ENCODE results near the gene APLNR. TPM values are rescaled to one million over a fixed set of nuclear protein-coding genes. Genes with fewer than 3 reads are reported as not detected.

APLNR gene
- total and polyA plus RNA-seq, 3 experiments from 2014 or later, result not detected

- no peaks in the 10 kb centered on the region for H3K36me3 Mint-ChIP-seq
- H3K4me3 ChIP-seq (ENCODE audit: low read length), result no peak overlapping the region
- H3K9me3 ChIP-seq (ENCODE audit: low read length), result no peaks in the 10 kb centered on the region
- H3K4me3 Mint-ChIP-seq, result no peak overlapping the region
- H3K27ac Mint-ChIP-seq, result no peak overlapping the region
- no peaks in the 10 kb centered on the region for H3K36me3 ChIP-seq (ENCODE audit: insufficient read depth, low read length)
- H3K9me3 Mint-ChIP-seq, result no peaks in the 10 kb centered on the region
- no peak for DNase-seq
- H3K4me1 ChIP-seq (ENCODE audit: insufficient read depth, low read length), result no peaks in the 10 kb centered on the region
- ChIA-PET CTCF (interaction anchor here (0.8 to 2.3 kb wide), 5 partner anchors 8 to 408 kb away, joined by 3 to 12 read pairs (median 4); no protein-coding TSS in a partner anchor), POLR2A (no interaction called here)
- peaks cover 3 to 11% (median 3%) of the 10 kb centered on the region in 3 donors for H3K4me1 Mint-ChIP-seq
- no peak overlapping the region for H3K27ac ChIP-seq (ENCODE audit: low read depth, low read length)
- H3K27me3 Mint-ChIP-seq, result peaks cover 14 to 40% of the 10 kb centered on the region in 2 donors
- H3K27me3 ChIP-seq (ENCODE audit: insufficient read depth, low read length, poor library complexity, severe bottlenecking), result no peaks in the 10 kb centered on the region
Observed at GRCh38 chr11:57248780-57249383, 11.8 kb upstream of the APLNR start.

- no peak for DNase-seq
- peaks cover 8 to 29% of the 10 kb centered on the region in 2 donors for H3K27me3 Mint-ChIP-seq
- H3K27ac Mint-ChIP-seq, result peak overlapping the region in 1 of 8 donors; percentile 42
- peaks cover 3 to 11% (median 3%) of the 10 kb centered on the region in 3 donors for H3K4me1 Mint-ChIP-seq
- ChIA-PET POLR2A (no interaction called here), CTCF (no interaction called here)
- H3K36me3 ChIP-seq (ENCODE audit: insufficient read depth, low read length), result no peaks in the 10 kb centered on the region
- no peaks in the 10 kb centered on the region for H3K9me3 ChIP-seq (ENCODE audit: low read length)
- no peak overlapping the region for H3K27ac ChIP-seq (ENCODE audit: low read depth, low read length)
- H3K4me1 ChIP-seq (ENCODE audit: insufficient read depth, low read length), result no peaks in the 10 kb centered on the region
- no peaks in the 10 kb centered on the region for H3K27me3 ChIP-seq (ENCODE audit: insufficient read depth, low read length, poor library complexity, severe bottlenecking)
- no peaks in the 10 kb centered on the region for H3K9me3 Mint-ChIP-seq
- no peaks in the 10 kb centered on the region for H3K36me3 Mint-ChIP-seq
- no peak overlapping the region for H3K4me3 Mint-ChIP-seq
- H3K4me3 ChIP-seq (ENCODE audit: low read length), result no peak overlapping the region
Observed at GRCh38 chr11:57244911-57245310, 7.9 kb upstream of the APLNR start.

DNA sequence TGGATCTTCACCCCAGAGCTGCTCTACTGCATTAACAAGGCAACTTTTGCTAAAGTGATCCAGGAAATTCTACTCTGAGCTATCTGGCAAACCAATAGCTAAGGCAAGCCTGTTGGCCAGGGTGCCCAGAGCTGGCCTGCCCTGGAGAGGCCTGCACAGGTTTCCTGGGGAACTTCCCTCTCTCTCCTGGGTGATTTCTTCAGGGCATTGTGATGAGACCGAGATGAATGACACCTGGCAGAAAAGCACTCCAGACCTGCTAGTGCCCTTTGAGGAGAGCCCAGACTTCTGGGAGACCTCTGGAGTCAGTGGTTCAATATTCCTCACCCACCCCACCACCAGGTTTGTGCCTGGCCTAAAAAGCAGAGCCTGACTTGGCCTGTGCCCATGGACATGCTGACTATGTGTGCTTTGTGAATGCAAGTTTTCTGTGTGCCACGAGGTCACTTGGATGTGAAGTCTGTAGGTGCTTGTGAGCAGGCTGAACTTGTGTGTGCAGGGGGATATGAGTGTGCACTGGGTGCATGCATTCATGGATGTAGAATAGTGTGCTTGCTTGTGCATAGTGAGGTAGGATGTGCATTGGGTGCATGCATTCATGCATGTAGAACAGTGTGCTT, 4.4 kb upstream of the APLNR start:
- POLR2A ChIA-PET, result no interaction called here
- no peaks in the 10 kb centered on the region for H3K27me3 ChIP-seq (ENCODE audit: insufficient read depth, low read length, poor library complexity, severe bottlenecking)
- Mint-ChIP-seq H3K27ac (no peak overlapping the region), H3K4me1 (peaks cover 6 to 12% (median 11%) of the 10 kb centered on the region in 3 donors), H3K9me3 (peaks cover 0 to 2% (median 0%) of the 10 kb centered on the region in 5 donors), H3K27me3 (peaks cover 18 to 51% of the 10 kb centered on the region in 2 donors), H3K4me3 (no peak overlapping the region), H3K36me3 (no peaks in the 10 kb centered on the region)
- no peak for DNase-seq
- H3K9me3 ChIP-seq (ENCODE audit: low read length), result no peaks in the 10 kb centered on the region
- CTCF ChIA-PET, result interaction anchor here (2.5 kb wide), 1 partner anchor 8 kb away, joined by 12 read pairs; no protein-coding TSS in a partner anchor
- H3K36me3 ChIP-seq (ENCODE audit: insufficient read depth, low read length), result no peaks in the 10 kb centered on the region
- H3K4me3 ChIP-seq (ENCODE audit: low read length), result no peak overlapping the region
- H3K4me1 ChIP-seq (ENCODE audit: insufficient read depth, low read length), result no peaks in the 10 kb centered on the region
- H3K27ac ChIP-seq (ENCODE audit: low read depth, low read length), result no peak overlapping the region

DNA sequence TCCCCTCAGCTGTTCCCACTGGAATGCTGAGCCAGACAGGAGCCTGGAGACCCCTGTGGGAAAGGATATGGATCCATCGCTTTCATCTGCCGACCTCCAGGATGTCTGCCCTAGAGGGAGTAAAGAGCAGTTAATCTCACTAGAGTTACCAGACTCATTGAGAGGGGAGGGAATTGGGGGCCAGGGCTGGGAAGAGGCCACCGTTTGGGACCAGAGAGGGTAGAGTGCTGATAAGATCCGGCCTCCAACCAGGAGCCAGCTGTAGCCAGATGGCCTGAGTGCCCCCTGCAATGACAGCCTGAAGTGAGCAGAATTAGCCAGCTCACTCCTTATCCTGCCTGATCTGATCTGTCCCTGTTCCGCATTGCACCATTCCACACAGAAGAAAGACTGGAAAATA, 3.7 kb upstream of the APLNR start:
- no peak overlapping the region for H3K27ac Mint-ChIP-seq
- CTCF ChIA-PET, result interaction anchor here (2.5 kb wide), 1 partner anchor 9 kb away, joined by 12 read pairs; no protein-coding TSS in a partner anchor
- Histone ChIP-seq H3K4me1 (ENCODE audit: insufficient read depth, low read length) (no peaks in the 10 kb centered on the region), H3K9me3 (ENCODE audit: low read length) (no peaks in the 10 kb centered on the region), H3K27ac (ENCODE audit: low read depth, low read length) (no peak overlapping the region), H3K4me3 (ENCODE audit: low read length) (no peak overlapping the region), H3K36me3 (ENCODE audit: insufficient read depth, low read length) (no peaks in the 10 kb centered on the region), H3K27me3 (ENCODE audit: insufficient read depth, low read length, poor library complexity, severe bottlenecking) (no peaks in the 10 kb centered on the region)
- no peak for DNase-seq
- no peaks in the 10 kb centered on the region for H3K36me3 Mint-ChIP-seq
- peaks cover 6 to 12% (median 11%) of the 10 kb centered on the region in 3 donors for H3K4me1 Mint-ChIP-seq
- H3K4me3 Mint-ChIP-seq, result no peak overlapping the region
- peaks cover 0 to 2% (median 0%) of the 10 kb centered on the region in 5 donors for H3K9me3 Mint-ChIP-seq
- peaks cover 19 to 57% of the 10 kb centered on the region in 2 donors for H3K27me3 Mint-ChIP-seq
- POLR2A ChIA-PET, result no interaction called here

DNA sequence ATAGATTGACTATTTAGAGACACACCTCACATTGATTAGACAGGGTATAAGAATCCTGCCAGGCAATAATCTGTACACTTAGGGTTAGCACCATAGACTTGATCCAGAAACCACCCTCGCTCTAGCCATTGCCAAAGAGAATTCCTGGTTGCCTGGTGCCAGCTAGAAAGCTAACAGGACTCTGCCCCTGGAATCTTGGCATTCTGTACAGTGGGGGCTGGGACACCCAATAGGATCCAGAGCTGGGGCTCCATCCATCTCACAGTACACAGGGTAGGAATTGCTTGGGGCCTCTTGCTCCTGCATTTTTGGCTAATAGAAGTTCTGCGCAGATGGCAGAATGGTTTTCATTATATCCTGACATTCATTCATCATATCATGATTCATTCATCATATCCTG, 3.0 kb upstream of the APLNR start:
- H3K27me3 ChIP-seq (ENCODE audit: insufficient read depth, low read length, poor library complexity, severe bottlenecking), result no peaks in the 10 kb centered on the region
- ChIA-PET CTCF (interaction anchor here (2.5 kb wide), 1 partner anchor 10 kb away, joined by 12 read pairs; no protein-coding TSS in a partner anchor), POLR2A (no interaction called here)
- no peaks in the 10 kb centered on the region for H3K4me1 ChIP-seq (ENCODE audit: insufficient read depth, low read length)
- H3K9me3 ChIP-seq (ENCODE audit: low read length), result no peaks in the 10 kb centered on the region
- H3K36me3 ChIP-seq (ENCODE audit: insufficient read depth, low read length), result no peaks in the 10 kb centered on the region
- H3K9me3 Mint-ChIP-seq, result peaks cover 0 to 4% (median 0%) of the 10 kb centered on the region in 5 donors
- H3K4me3 ChIP-seq (ENCODE audit: low read length), result no peak overlapping the region
- peaks cover 6 to 12% (median 6%) of the 10 kb centered on the region in 3 donors for H3K4me1 Mint-ChIP-seq
- H3K36me3 Mint-ChIP-seq, result no peaks in the 10 kb centered on the region
- no peak overlapping the region for H3K27ac Mint-ChIP-seq
- no peak overlapping the region for H3K27ac ChIP-seq (ENCODE audit: low read depth, low read length)
- peaks cover 24 to 64% of the 10 kb centered on the region in 2 donors for H3K27me3 Mint-ChIP-seq
- no peak overlapping the region for H3K4me3 Mint-ChIP-seq
- no peak for DNase-seq

DNA sequence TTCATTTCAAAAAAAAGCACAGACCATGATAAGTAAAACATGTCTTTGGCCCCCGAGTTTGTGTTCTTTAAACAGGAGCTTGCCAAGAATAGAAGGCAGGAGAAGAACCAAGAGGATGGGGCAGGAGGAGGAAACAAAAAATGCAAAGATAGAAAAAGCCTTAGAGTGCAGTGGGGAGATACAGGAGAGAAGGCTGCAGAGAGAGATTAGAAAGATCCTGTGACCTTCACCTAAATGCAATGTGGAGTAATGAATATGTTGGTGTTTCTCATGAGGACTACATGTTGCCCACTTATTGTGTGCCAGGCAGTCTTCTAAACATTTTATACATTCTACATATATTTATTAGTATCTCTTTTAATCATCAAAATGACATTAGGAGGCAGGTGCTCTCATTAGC, 2.3 kb upstream of the APLNR start:
- Histone ChIP-seq H3K27me3 (ENCODE audit: insufficient read depth, low read length, poor library complexity, severe bottlenecking) (no peaks in the 10 kb centered on the region), H3K27ac (ENCODE audit: low read depth, low read length) (no peak overlapping the region), H3K9me3 (ENCODE audit: low read length) (no peaks in the 10 kb centered on the region), H3K4me1 (ENCODE audit: insufficient read depth, low read length) (no peaks in the 10 kb centered on the region), H3K36me3 (ENCODE audit: insufficient read depth, low read length) (no peaks in the 10 kb centered on the region), H3K4me3 (ENCODE audit: low read length) (no peak overlapping the region)
- no peak overlapping the region for H3K4me3 Mint-ChIP-seq
- ChIA-PET POLR2A (no interaction called here), CTCF (interaction anchor here (2.5 kb wide), 1 partner anchor 10 kb away, joined by 12 read pairs; no protein-coding TSS in a partner anchor)
- no peak for DNase-seq
- H3K27ac Mint-ChIP-seq, result no peak overlapping the region
- H3K36me3 Mint-ChIP-seq, result no peaks in the 10 kb centered on the region
- H3K4me1 Mint-ChIP-seq, result peaks cover 1 to 10% (median 4%) of the 10 kb centered on the region in 3 donors
- peaks cover 0 to 4% (median 0%) of the 10 kb centered on the region in 5 donors for H3K9me3 Mint-ChIP-seq
- H3K27me3 Mint-ChIP-seq, result peaks cover 27 to 71% of the 10 kb centered on the region in 2 donors

DNA sequence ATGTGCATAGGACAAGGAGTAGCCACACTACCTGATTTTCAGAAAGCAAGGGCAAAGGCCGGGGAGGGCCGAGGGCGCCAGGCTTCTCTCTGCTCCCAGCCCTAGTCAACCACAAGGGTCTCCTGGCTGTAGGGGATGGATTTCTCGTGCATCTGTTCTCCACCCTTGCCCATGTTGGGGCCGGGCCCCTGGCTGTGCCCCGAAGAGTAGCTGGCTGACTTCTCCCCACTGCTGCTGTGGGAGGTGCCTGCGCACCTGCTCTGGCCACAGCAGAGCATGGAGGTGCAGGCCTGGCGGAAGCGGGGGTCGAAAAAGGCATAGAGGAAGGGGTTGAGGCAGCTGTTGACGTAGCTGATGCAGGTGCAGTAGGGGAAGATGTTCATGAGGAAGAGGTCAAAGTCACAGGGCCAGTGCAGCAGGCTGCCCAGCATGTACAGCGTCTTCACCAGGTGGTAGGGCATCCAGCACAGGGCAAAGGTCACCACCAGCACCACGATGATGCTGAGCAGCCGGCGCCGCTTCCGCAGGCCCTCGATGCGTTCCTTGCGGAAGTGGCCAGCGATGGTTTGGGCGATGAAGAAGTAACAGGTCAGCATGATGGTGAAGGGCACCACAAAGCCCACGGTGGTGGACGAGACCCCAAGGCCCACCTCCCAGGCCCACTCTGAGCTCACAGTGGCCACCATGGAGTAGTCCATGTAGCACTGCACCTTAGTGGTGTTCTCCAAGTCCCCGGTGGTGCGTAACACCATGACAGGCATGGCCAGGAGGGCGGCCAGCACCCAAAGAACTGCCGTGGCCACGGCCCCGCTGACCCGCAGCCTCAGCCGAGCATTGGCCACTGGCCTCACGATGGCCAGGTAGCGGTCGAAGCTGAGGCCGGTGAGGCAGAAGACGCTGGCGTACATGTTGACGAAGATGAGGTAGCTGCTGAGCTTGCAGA, 1.0 kb downstream of the APLNR start:
- no peak overlapping the region for H3K4me3 Mint-ChIP-seq
- H3K9me3 ChIP-seq (ENCODE audit: low read length), result no peaks in the 10 kb centered on the region
- no peaks in the 10 kb centered on the region for H3K36me3 ChIP-seq (ENCODE audit: insufficient read depth, low read length)
- CTCF ChIA-PET, result interaction anchor here (1.6 kb wide), 1 partner anchor 14 kb away, joined by 5 read pairs; no protein-coding TSS in a partner anchor
- H3K27me3 Mint-ChIP-seq, result peaks cover 49 to 88% of the 10 kb centered on the region in 2 donors
- H3K4me1 Mint-ChIP-seq, result peaks cover 0 to 10% (median 4%) of the 10 kb centered on the region in 3 donors
- POLR2A ChIA-PET, result no interaction called here
- no peaks in the 10 kb centered on the region for H3K36me3 Mint-ChIP-seq
- no peak for DNase-seq
- peaks cover 0 to 4% (median 0%) of the 10 kb centered on the region in 5 donors for H3K9me3 Mint-ChIP-seq
- H3K4me1 ChIP-seq (ENCODE audit: insufficient read depth, low read length), result no peaks in the 10 kb centered on the region
- H3K27ac Mint-ChIP-seq, result no peak overlapping the region
- no peaks in the 10 kb centered on the region for H3K27me3 ChIP-seq (ENCODE audit: insufficient read depth, low read length, poor library complexity, severe bottlenecking)
- H3K4me3 ChIP-seq (ENCODE audit: low read length), result no peak overlapping the region
- H3K27ac ChIP-seq (ENCODE audit: low read depth, low read length), result no peak overlapping the region

All from CD8-positive, alpha-beta memory T cell (primary cell).